ENCODE measurements around the gene DOC2B. TPM values are rescaled to one million over a fixed set of nuclear protein-coding genes. Genes with fewer than 3 reads are reported as not detected.

The DOC2B gene
- total and polyA plus RNA-seq, 2 of the 8 experiments (the other 6 are each of a cell fraction or from before 2014, with no cell fraction given), result 1.3 to 3.3 TPM

GRCh38 chr17:189444-189843 lies 8.0 kb upstream of the DOC2B start:
- FAIRE-seq, result no peak
- Histone ChIP-seq H2BK15ac (ENCODE audit: low read length) (no peak overlapping the region), H3K79me2 (ENCODE audit: control insufficient read depth in 1 of 2, insufficient read depth in 2 of 2, low read length in 2 of 2) (no peaks in the 10 kb centered on the region), H3K27me3 (replicated peaks in 1 of 4; ENCODE audit: control insufficient read depth in 3 of 4, extremely low read depth in 1 of 4, insufficient read depth in 3 of 4, low read length in 3 of 4) (peaks cover 0 to 4% (median 2%) of the 10 kb centered on the region in 4 experiments; a peak in 1 of 7 replicates), H3K18ac (ENCODE audit: extremely low read depth, low read length) (no peak overlapping the region), H4K5ac (ENCODE audit: insufficient read length, low read depth, low read length) (no peak overlapping the region), H3K14ac (ENCODE audit: insufficient read length) (no peak overlapping the region), H4K20me1 (replicated peaks in 1 of 2; ENCODE audit: control insufficient read depth in 1 of 2, insufficient read depth in 2 of 2, low read length in 2 of 2) (no peaks in the 10 kb centered on the region), H2BK5ac (ENCODE audit: low read depth, low read length) (no peak overlapping the region), H3K4ac (replicated peaks; ENCODE audit: insufficient read length, low read depth, low read length) (no peak overlapping the region), H2BK12ac (ENCODE audit: low read depth, low read length) (no peak overlapping the region), H4K8ac (ENCODE audit: extremely low read depth, insufficient read depth, low read length) (no peak overlapping the region), H3K4me2 (ENCODE audit: insufficient read depth in 1 of 2, low read depth in 2 of 2, low read length in 2 of 2) (no peak overlapping the region), H3K4me1 (replicated peaks in 1 of 4; ENCODE audit: control insufficient read depth in 3 of 4, insufficient read depth in 4 of 4, low read length in 3 of 4) (peaks cover 0 to 9% (median 3%) of the 10 kb centered on the region in 4 experiments; a peak in 4 of 7 replicates), H4K91ac (replicated peaks; ENCODE audit: insufficient read length, low read length) (no peak overlapping the region), H3K23ac (ENCODE audit: insufficient read length) (no peak overlapping the region), H3K4me3 (ENCODE audit: extremely low read depth in 1 of 4, insufficient read depth in 2 of 4, low read depth in 3 of 4, low read length in 4 of 4) (no peak overlapping the region), H3K23me2 (ENCODE audit: low read depth, low read length) (no peaks in the 10 kb centered on the region), H2BK120ac (replicated peaks; ENCODE audit: low read depth, low read length) (no peak overlapping the region), H3K27ac (ENCODE audit: low read depth, low read length) (no peak overlapping the region), H3K79me1 (ENCODE audit: low read depth, low read length) (no peaks in the 10 kb centered on the region), H2BK20ac (ENCODE audit: low read length) (no peak overlapping the region), H3K9ac (replicated peaks in 1 of 4; ENCODE audit: extremely low read depth in 1 of 4, low read depth in 3 of 4, low read length in 3 of 4) (no peak overlapping the region), H3K9me3 (ENCODE audit: insufficient read depth in 2 of 2, low read depth in 1 of 2, low read length in 1 of 2) (no peaks in the 10 kb centered on the region), H3K36me3 (ENCODE audit: control insufficient read depth in 2 of 4, insufficient read depth in 4 of 4, low read length in 3 of 4) (no peaks in the 10 kb centered on the region), H2AFZ (ENCODE audit: low read length) (no peak overlapping the region), H2AK5ac (ENCODE audit: low read depth, low read length) (no peak overlapping the region), H3K56ac (replicated peaks; ENCODE audit: insufficient read length, low read depth, low read length) (no peak overlapping the region)
- POLR2A ChIA-PET (ENCODE audit: partially characterized antibody), result no interaction called here
- 80% methylated on average over 7 of the region's 7 CpGs; no CpG with 5 or more reads in 1 of the 2 experiments for WGBS, 2 experiments (ENCODE audit: extremely low coverage in 1 of 2, insufficient coverage in 1 of 2, insufficient read length in 1 of 2, insufficient replicate concordance in 2 of 2, low coverage in 1 of 2, low lambda C conversion rate in 2 of 2, missing lambda C conversion rate in 1 of 2)
- CTCF ChIA-PET (ENCODE audit: partially characterized antibody), result no interaction called here
- TF ChIP-seq TAF7 (optimal IDR thresholded peaks at IDR 0.05; ENCODE audit: borderline replicate concordance, low read depth, low read length), result no peak
- no peak for TF ChIP-seq SIN3A (conservative IDR thresholded peaks at IDR 0.05 in 1 of 2, IDR thresholded peaks at IDR 0.05 in 1 of 2; ENCODE audit: low read depth in 1 of 2, low read length in 2 of 2)
- no peak for TF ChIP-seq ASH2L (IDR thresholded peaks at IDR 0.05; ENCODE audit: low read length)
- TF ChIP-seq SRF (IDR thresholded peaks at IDR 0.05; ENCODE audit: low read depth, low read length), result no peak
- TF ChIP-seq USF2 (IDR thresholded peaks at IDR 0.05; ENCODE audit: low read length), result no peak
- no peak for TF ChIP-seq POLR2AphosphoS5 (IDR thresholded peaks at IDR 0.05; ENCODE audit: low read depth, low read length)
- TF ChIP-seq BCL11A (IDR thresholded peaks at IDR 0.05; ENCODE audit: low read depth in 2 of 2, low read length in 2 of 2), result no peak
- TF ChIP-seq BACH1 (IDR thresholded peaks at IDR 0.05; ENCODE audit: low read length), result no peak
- TF ChIP-seq MAFK (IDR thresholded peaks at IDR 0.05; ENCODE audit: low read depth, low read length), result no peak
- DNase-seq (ENCODE audit: low read depth in 1 of 2, low spot score in 2 of 2), result no peak

Measured in H1 (cell line).